HEK293 (cell line): ENCODE measurements around the gene USP8.

Source experiments
- CTCF ChIA-PET: fragments of 350-600 bp; formaldehyde crosslinking; extraction: SDS; loops from one replicate; lab custom pipeline; 2021; ENCODE audit warnings: antibody characterized with exemption; lab: Yijun Ruan, JAX
- POLR2A ChIA-PET: fragments of 300-600 bp; formaldehyde crosslinking; extraction: SDS; loops from one replicate; lab custom pipeline; 2020; ENCODE audit warnings: antibody characterized with exemption, inconsistent platforms; lab: Yijun Ruan, JAX
- H3K27ac ChIP-seq: fragments of 200-500 bp; sonication (Bioruptor generic); 2 replicates; pipeline ENCODE4 v1.5.1; 2014; ENCODE audit warnings: low read depth, low read length, control low read depth, inconsistent platforms; ENCODE audit errors: extremely low read depth
- H3K36me3 ChIP-seq, 2 experiments: fragments of 200-500 bp in 1 of 2; sonication (Bioruptor generic) in 1 of 2; 1 replicate in 1 of 2; 2 replicates in 1 of 2; pipeline ENCODE4 v1.5.1; 2014 to 2017; ENCODE audit warnings: inconsistent platforms in 2 of 2, low read length in 2 of 2; ENCODE audit not compliant: control insufficient read depth in 2 of 2, insufficient read depth in 1 of 2
- H3K4me1 ChIP-seq: fragments of 200-500 bp; sonication (Bioruptor generic); 2 replicates; pipeline ENCODE4 v1.5.1; 2014; ENCODE audit warnings: mild to moderate bottlenecking, low read length, inconsistent platforms; ENCODE audit not compliant: control insufficient read depth, insufficient read depth
- H3K4me3 ChIP-seq: 2 replicates; pipeline ENCODE4 v1.5.1; 2011; ENCODE audit warnings: low read depth, mild to moderate bottlenecking, control low read depth, low read length, moderate library complexity
- H3K9me3 ChIP-seq: fragments of 200-500 bp; sonication (Bioruptor generic); 2 replicates; pipeline ENCODE4 v1.5.1; 2014; ENCODE audit warnings: low read depth, low read length, inconsistent platforms; ENCODE audit not compliant: control insufficient read depth, insufficient read depth
- CTCF ChIP-seq: fragments of 450-650 bp; formaldehyde crosslinking; IDR thresholded peaks from 2 replicates; pipeline ENCODE4 v1.5.1; 2016; ENCODE audit warnings: missing biosample characterization, missing genetic modification characterization
- EGR2 ChIP-seq: fragments of 450-650 bp; formaldehyde crosslinking; IDR thresholded peaks from 2 replicates; pipeline ENCODE4 v1.5.1; 2016; ENCODE audit warnings: low read depth, missing biosample characterization, missing genetic modification characterization
- KLF16 ChIP-seq: fragments of 450-650 bp; formaldehyde crosslinking; IDR thresholded peaks from 2 replicates; pipeline ENCODE4 v1.5.1; 2017; ENCODE audit warnings: missing biosample characterization, missing genetic modification characterization
- REST ChIP-seq: fragments of 450-650 bp; formaldehyde crosslinking; IDR thresholded peaks from 2 replicates; pipeline ENCODE4 v1.5.1; 2016; ENCODE audit warnings: missing biosample characterization, missing genetic modification characterization
- TRIM28 ChIP-seq: IDR thresholded peaks from 2 replicates; pipeline ENCODE4 v1.6.1; 2011; ENCODE audit warnings: low read length, control low read depth, borderline replicate concordance
- ZBTB1 ChIP-seq: fragments of 450-650 bp; formaldehyde crosslinking; IDR thresholded peaks from 2 replicates; pipeline ENCODE4 v1.5.1; 2016; ENCODE audit warnings: missing biosample characterization, missing genetic modification characterization
- ZBTB21 ChIP-seq: fragments of 450-650 bp; formaldehyde crosslinking; IDR thresholded peaks from 2 replicates; pipeline ENCODE4 v1.5.1; 2017; ENCODE audit warnings: missing biosample characterization, missing genetic modification characterization
- ZEB2 ChIP-seq: fragments of 450-650 bp; formaldehyde crosslinking; IDR thresholded peaks from 2 replicates; pipeline ENCODE4 v1.5.1; 2016; ENCODE audit warnings: missing biosample characterization, missing genetic modification characterization
- ZFHX2 ChIP-seq: fragments of 450-650 bp; formaldehyde crosslinking; conservative IDR thresholded peaks from 2 replicates; pipeline ENCODE4 v1.5.1; 2016; ENCODE audit warnings: missing biosample characterization, missing genetic modification characterization
- ZFP69B ChIP-seq: fragments of 450-650 bp; formaldehyde crosslinking; IDR thresholded peaks from 2 replicates; pipeline ENCODE4 v1.5.1; 2016; ENCODE audit warnings: missing biosample characterization, missing genetic modification characterization
- ZNF10 ChIP-seq: fragments of 450-650 bp; formaldehyde crosslinking; IDR thresholded peaks from 2 replicates; pipeline ENCODE4 v1.5.1; 2017; ENCODE audit warnings: missing biosample characterization, missing genetic modification characterization
- ZNF184 ChIP-seq: fragments of 450-650 bp; IDR thresholded peaks from 2 replicates; pipeline ENCODE4 v1.5.1; 2018; ENCODE audit warnings: missing biosample characterization, mild to moderate bottlenecking, missing genetic modification characterization
- ZNF19 ChIP-seq: fragments of 450-650 bp; formaldehyde crosslinking; IDR thresholded peaks from 2 replicates; pipeline ENCODE4; 2016; ENCODE audit warnings: missing biosample characterization, missing genetic modification characterization, low read depth
- ZNF335 ChIP-seq: fragments of 450-650 bp; formaldehyde crosslinking; conservative IDR thresholded peaks from 2 replicates; pipeline ENCODE4 v1.5.1; 2016; ENCODE audit warnings: missing biosample characterization, missing genetic modification characterization
- ZNF560 ChIP-seq: fragments of 450-650 bp; formaldehyde crosslinking; IDR thresholded peaks from 2 replicates; pipeline ENCODE4 v1.5.1; 2017; ENCODE audit warnings: missing biosample characterization, missing genetic modification characterization, borderline replicate concordance
- ZNF610 ChIP-seq: fragments of 450-650 bp; formaldehyde crosslinking; IDR thresholded peaks from 2 replicates; pipeline ENCODE4 v1.5.1; 2016; ENCODE audit warnings: missing biosample characterization, missing genetic modification characterization, borderline replicate concordance
- ZNF629 ChIP-seq: fragments of 450-650 bp; formaldehyde crosslinking; IDR thresholded peaks from 2 replicates; pipeline ENCODE4 v1.5.1; 2017; ENCODE audit warnings: missing biosample characterization, missing genetic modification characterization
- ZNF785 ChIP-seq: fragments of 450-650 bp; formaldehyde crosslinking; IDR thresholded peaks from 2 replicates; pipeline ENCODE4 v1.5.1; 2016; ENCODE audit warnings: missing biosample characterization, missing genetic modification characterization
- ZSCAN16 ChIP-seq: fragments of 450-650 bp; formaldehyde crosslinking; IDR thresholded peaks from 2 replicates; pipeline ENCODE4 v1.5.1; 2016; ENCODE audit warnings: missing biosample characterization, missing genetic modification characterization
- ZSCAN4 ChIP-seq: fragments of 450-650 bp; formaldehyde crosslinking; IDR thresholded peaks from 2 replicates; pipeline ENCODE4 v1.5.1; 2017; ENCODE audit warnings: missing biosample characterization, missing genetic modification characterization
- TF ChIP-seq, protein P1 (sequence below): fragments of 450-650 bp; formaldehyde crosslinking; IDR thresholded peaks from 2 replicates; pipeline ENCODE4 v1.5.1; 2017; ENCODE audit warnings: missing biosample characterization, missing genetic modification characterization
- TF ChIP-seq, protein P2 (sequence below): fragments of 450-650 bp; formaldehyde crosslinking; IDR thresholded peaks from 2 replicates; pipeline ENCODE4 v1.5.1; 2016; ENCODE audit warnings: missing biosample characterization, missing genetic modification characterization

USP8 gene

GRCh38 chr15:50416890-50417289 is 7.3 kb upstream of the USP8 start:
- no peaks in the 10 kb centered on the region for H3K9me3 ChIP-seq
- TF ChIP-seq TRIM28 (no peak), ZNF184 (no peak), ZFHX2 (tag by site-specific recombination) (peak; percentile 96), ZSCAN4 (tag by site-specific recombination) (no peak), EGR2 (peak; percentile 97), ZNF19 (no peak), ZNF560 (tag by site-specific recombination) (no peak), ZNF610 (no peak), ZSCAN16 (no peak)
- TF ChIP-seq, protein P1, sequence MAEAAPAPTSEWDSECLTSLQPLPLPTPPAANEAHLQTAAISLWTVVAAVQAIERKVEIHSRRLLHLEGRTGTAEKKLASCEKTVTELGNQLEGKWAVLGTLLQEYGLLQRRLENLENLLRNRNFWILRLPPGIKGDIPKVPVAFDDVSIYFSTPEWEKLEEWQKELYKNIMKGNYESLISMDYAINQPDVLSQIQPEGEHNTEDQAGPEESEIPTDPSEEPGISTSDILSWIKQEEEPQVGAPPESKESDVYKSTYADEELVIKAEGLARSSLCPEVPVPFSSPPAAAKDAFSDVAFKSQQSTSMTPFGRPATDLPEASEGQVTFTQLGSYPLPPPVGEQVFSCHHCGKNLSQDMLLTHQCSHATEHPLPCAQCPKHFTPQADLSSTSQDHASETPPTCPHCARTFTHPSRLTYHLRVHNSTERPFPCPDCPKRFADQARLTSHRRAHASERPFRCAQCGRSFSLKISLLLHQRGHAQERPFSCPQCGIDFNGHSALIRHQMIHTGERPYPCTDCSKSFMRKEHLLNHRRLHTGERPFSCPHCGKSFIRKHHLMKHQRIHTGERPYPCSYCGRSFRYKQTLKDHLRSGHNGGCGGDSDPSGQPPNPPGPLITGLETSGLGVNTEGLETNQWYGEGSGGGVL = no peak
- no peak overlapping the region for H3K27ac ChIP-seq
- ChIA-PET CTCF (no interaction called here), POLR2A (no interaction called here)
- H3K36me3 ChIP-seq = no peaks in the 10 kb centered on the region
- no peak overlapping the region for H3K4me3 ChIP-seq
- H3K4me1 ChIP-seq = no peaks in the 10 kb centered on the region

DNA sequence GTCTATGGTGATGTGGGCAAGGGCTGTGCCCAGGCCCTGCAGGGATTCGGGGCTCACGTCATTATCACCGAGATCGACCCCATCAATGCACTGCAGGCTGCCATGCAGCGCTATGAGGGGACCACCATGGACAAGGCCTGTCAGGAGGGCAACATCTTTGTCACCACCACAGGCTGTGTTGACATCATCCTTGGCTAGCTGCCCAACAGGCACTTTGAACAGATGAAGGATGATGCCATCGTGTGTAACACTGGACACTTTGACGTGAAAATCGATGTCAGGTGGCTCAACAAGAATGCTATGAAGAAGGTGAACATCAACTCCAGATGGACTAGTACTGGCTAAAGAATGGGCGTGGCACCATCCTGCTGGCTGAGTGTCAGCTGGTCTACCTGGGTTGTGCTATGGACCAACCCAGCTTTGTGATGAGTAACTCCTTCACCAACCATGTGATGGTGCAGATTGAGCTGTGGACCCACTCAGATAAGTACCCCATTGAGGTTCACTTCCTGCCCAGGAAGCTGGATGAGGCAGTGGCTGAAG is 6.1 kb upstream of the USP8 start:
- POLR2A ChIA-PET = no interaction called here
- Histone ChIP-seq H3K4me1 (no peaks in the 10 kb centered on the region), H3K9me3 (no peaks in the 10 kb centered on the region), H3K36me3 (no peaks in the 10 kb centered on the region), H3K4me3 (no peak overlapping the region), H3K27ac (no peak overlapping the region)
- CTCF ChIA-PET = no interaction called here
- TF ChIP-seq ZNF629 (tag by site-specific recombination) (peak; percentile 86), ZNF335 (peak; percentile 34; the same call in 1 of the 2 replicates), ZNF10 (tag by site-specific recombination) (0 out of 2 replicates have a peak, but pooled peaks have one; percentile 38), ZBTB1 (tag by site-specific recombination) (no peak), ZFP69B (tag by site-specific recombination) (peak; percentile 61; the same call in 1 of the 2 replicates), CTCF (tag by site-specific recombination) (no peak), ZNF785 (tag by site-specific recombination) (0 out of 2 replicates have a peak, but pooled peaks have one; percentile 46), REST (tag by site-specific recombination) (peak; percentile 85), ZEB2 (tag by site-specific recombination) (peak; percentile 81), ZBTB21 (peak; percentile 87), KLF16 (tag by site-specific recombination) (peak; percentile 76)
- TF ChIP-seq, protein P2, sequence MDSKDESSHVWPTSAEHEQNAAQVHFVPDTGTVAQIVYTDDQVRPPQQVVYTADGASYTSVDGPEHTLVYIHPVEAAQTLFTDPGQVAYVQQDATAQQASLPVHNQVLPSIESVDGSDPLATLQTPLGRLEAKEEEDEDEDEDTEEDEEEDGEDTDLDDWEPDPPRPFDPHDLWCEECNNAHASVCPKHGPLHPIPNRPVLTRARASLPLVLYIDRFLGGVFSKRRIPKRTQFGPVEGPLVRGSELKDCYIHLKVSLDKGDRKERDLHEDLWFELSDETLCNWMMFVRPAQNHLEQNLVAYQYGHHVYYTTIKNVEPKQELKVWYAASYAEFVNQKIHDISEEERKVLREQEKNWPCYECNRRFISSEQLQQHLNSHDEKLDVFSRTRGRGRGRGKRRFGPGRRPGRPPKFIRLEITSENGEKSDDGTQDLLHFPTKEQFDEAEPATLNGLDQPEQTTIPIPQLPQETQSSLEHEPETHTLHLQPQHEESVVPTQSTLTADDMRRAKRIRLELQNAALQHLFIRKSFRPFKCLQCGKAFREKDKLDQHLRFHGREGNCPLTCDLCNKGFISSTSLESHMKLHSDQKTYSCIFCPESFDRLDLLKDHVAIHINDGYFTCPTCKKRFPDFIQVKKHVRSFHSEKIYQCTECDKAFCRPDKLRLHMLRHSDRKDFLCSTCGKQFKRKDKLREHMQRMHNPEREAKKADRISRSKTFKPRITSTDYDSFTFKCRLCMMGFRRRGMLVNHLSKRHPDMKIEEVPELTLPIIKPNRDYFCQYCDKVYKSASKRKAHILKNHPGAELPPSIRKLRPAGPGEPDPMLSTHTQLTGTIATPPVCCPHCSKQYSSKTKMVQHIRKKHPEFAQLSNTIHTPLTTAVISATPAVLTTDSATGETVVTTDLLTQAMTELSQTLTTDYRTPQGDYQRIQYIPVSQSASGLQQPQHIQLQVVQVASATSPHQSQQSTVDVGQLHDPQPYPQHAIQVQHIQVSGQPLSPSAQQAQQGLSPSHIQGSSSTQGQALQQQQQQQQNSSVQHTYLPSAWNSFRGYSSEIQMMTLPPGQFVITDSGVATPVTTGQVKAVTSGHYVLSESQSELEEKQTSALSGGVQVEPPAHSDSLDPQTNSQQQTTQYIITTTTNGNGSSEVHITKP = peak; percentile 72
- TF ChIP-seq, protein P1 = 0 out of 2 replicates have a peak, but pooled peaks have one; percentile 23
